ENCODE measurements around the gene MYO5B. TPM values are rescaled to one million over a fixed set of nuclear protein-coding genes. Genes with fewer than 3 reads are reported as not detected.

MYO5B gene
- total and polyA plus RNA-seq, 2 of the 4 experiments (the other 2 are of a cell fraction) = 0.24 to 0.54 TPM

- Histone ChIP-seq H2AK5ac (ENCODE audit: low read depth, low read length) (no peak overlapping the region), H3K4ac (ENCODE audit: low read depth, low read length) (no peak overlapping the region), H2AFZ (replicated peaks; ENCODE audit: low read length, poor library complexity) (no peak overlapping the region), H2AK9ac (replicated peaks; ENCODE audit: low read depth, low read length, poor library complexity) (no peak overlapping the region), H3K56ac (ENCODE audit: extremely low read depth, insufficient read depth, low read length) (no peak overlapping the region), H4K8ac (ENCODE audit: low read depth in 2 of 2, low read length in 2 of 2) (no peak overlapping the region), H4K5ac (ENCODE audit: low read depth, low read length) (no peak overlapping the region), H3K27me3 (ENCODE audit: control insufficient read depth, insufficient read depth, low read length) (no peaks in the 10 kb centered on the region), H3K9ac (ENCODE audit: low read depth, low read length) (no peak overlapping the region), H2BK5ac (ENCODE audit: low read depth, low read length, poor library complexity, severe bottlenecking) (no peak overlapping the region), H2BK120ac (ENCODE audit: low read depth, low read length) (no peak overlapping the region), H2BK20ac (ENCODE audit: low read depth, low read length) (no peak overlapping the region), H4K20me1 (ENCODE audit: insufficient read depth, low read length) (no peaks in the 10 kb centered on the region), H3K14ac (replicated peaks; ENCODE audit: low read depth, low read length) (no peak overlapping the region), H3K23ac (ENCODE audit: low read depth, low read length) (no peak overlapping the region), H2BK15ac (ENCODE audit: low read depth, low read length) (no peak overlapping the region), H3K36me3 (ENCODE audit: control insufficient read depth, insufficient read depth, low read length) (no peaks in the 10 kb centered on the region), H3K79me1 (ENCODE audit: low read depth in 1 of 2, low read length in 2 of 2) (no peaks in the 10 kb centered on the region), H3K9me1 (ENCODE audit: insufficient read depth, low read length) (no peaks in the 10 kb centered on the region; the same call in 1 of the 2 replicates), H3K4me3 (ENCODE audit: insufficient read depth, low read depth, low read length) (no peak overlapping the region), H3K27ac (ENCODE audit: insufficient read depth, low read length) (no peak overlapping the region), H3K4me2 (ENCODE audit: low read depth, low read length) (no peak overlapping the region), H3K18ac (ENCODE audit: low read depth, low read length) (no peak overlapping the region), H3K4me1 (ENCODE audit: control insufficient read depth, insufficient read depth, low read length) (no peaks in the 10 kb centered on the region), H4K91ac (ENCODE audit: insufficient read depth, low read depth, low read length) (no peak overlapping the region), H3K9me3 (ENCODE audit: control insufficient read depth, insufficient read depth, low read length) (no peaks in the 10 kb centered on the region)
- dilution Hi-C loops (cut with HindIII; ENCODE audit: low sequenced_read_pairs, unreplicated experiment) (no loop called here), intact Hi-C loops (cut with micrococcal nuclease) (no loop called here), in situ Hi-C loops (cut with MboI; ENCODE audit: low sequenced_read_pairs) (no loop called here)
- ChIA-PET CTCF (no interaction called here), POLR2A (ENCODE audit: unreplicated experiment) (no interaction called here)
- DNase-seq (no peak), ATAC-seq (ENCODE audit: low read depth) (no peak)
- no TSS peak for BruUV-seq (replicated peaks)
- no peak for TF ChIP-seq RFX5 (IDR thresholded peaks at IDR 0.05; ENCODE audit: low read depth, low read length)
- WGBS, 2 experiments (ENCODE audit: extremely low coverage in 2 of 2, insufficient read length in 1 of 2) = no CpG with 5 or more reads among the region's 3 CpGs
Observed at GRCh38 chr18:50044402-50044801, 150.5 kb downstream of the MYO5B start.

Data from IMR-90 (cell line).